Measurements from ENCODE around the gene GDF15.
"Not testable (repeated sequence)": the region's sequence is repeated elsewhere in the genome, so short reads cannot be mapped to it uniquely, and the experiment has no call there.

Gene GDF15

DNA sequence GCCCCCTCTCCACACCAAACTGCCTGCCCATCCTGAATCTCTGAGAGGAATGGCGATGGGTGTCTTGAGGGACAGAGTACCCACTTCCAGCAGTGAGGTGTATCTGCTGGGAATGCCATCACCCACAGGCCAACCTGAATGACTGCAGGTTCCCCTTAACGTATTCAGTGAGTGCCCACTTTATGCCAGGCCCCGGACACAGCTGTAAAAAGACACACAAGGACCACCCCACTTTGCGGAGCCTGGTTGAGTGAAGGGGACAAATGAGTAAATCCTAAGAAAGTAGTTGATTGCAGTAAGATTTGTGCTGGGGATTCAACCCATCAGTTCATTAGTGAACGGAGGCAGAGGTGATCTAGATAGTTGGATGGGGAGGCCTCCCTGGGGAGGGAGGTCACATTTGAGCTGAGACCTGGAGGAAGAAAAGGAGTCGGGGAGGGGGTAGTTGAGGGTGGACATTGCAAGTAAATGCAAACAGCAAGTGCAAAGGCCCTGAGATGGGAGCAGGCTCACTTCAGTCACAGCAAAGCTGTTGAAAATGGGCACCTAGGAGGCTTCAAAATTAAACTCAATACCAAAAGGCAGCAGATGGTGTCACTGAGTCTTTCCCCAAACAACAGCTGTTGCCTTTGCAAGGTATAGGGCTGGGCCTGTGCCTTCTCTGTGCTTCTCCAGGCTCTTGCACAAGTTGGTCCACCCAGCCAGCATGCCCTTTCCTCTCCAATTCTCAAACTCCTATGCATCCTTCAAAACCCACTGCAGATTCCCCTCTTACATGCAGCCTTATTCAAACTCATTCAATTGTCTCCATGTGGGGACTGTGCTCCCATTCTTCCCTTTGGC, 4.3 kb downstream of the GDF15 start:
- no peak for DNase-seq (ENCODE audit: low read depth in 1 of 2, low spot score in 1 of 2)

- no peak for DNase-seq (ENCODE audit: low read depth in 1 of 2, low spot score in 1 of 2)
These were observed 5.6 kb downstream of the GDF15 start for GRCh38 chr19:18391509-18392075.

- no peak for DNase-seq (ENCODE audit: low read depth in 1 of 2, low spot score in 1 of 2)
These were observed 6.5 kb downstream of the GDF15 start for GRCh38 chr19:18392417-18392816.

- DNase-seq (ENCODE audit: low read depth in 1 of 2, low spot score in 1 of 2), result no peak
These were observed 7.0 kb downstream of the GDF15 start for GRCh38 chr19:18392926-18393325.

GRCh38 chr19:18393836-18394235, 7.9 kb downstream of the GDF15 start:
- no peak for DNase-seq (ENCODE audit: low read depth in 1 of 2, low spot score in 1 of 2)

DNA sequence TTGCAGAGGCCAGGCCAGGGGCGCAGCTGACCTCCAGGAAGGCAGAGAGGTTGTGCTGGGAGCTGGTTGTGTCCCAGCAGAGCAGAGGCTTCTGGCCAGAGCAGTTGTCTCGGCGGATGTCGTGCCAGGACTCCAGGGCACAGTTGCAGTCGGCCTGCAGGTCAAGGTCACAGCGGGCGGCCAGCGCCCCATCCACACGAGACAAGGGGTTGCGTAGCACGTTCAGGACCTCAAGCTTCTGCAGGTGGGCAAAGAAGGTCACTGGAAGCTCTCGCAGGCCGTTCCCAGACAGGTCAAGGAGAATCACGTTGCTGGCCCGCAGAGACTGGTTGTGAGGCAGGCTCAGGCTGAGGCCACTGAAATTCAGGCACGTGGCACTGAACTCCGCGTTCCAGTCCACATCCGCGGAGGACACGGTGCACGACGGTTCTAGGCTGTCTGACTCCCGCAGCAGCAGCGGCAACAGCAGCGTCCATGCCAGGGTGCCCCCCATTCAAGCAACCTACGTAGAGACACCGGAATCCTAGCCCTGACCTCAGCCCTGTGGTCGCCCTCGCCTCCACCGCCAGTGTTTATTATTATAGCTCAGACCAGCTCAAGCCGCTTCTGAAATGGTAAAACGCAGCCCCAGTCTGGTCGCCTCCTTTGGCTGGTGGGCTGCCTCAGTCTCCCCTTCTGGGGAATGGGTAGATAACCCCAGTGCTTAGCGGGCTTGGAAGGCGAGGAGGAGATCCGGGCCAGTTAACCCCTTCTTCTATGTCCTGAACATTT, 10.7 kb downstream of the GDF15 start:
- no peak for DNase-seq (ENCODE audit: low read depth in 1 of 2, low spot score in 1 of 2)

GRCh38 chr19:18397242-18398202, 11.6 kb downstream of the GDF15 start, which contains the start of gene LRRC25:
TSS of gene LRRC25 (minus strand) at chr19:18397622. CDS start at chr19:18396963, 659 bp downstream.
- no peak for DNase-seq (ENCODE audit: low read depth in 1 of 2, low spot score in 1 of 2)

GRCh38 chr19:18399008-18399407, 13.1 kb downstream of the GDF15 start:
- DNase-seq (ENCODE audit: low read depth in 1 of 2, low spot score in 1 of 2), result no peak

DNA sequence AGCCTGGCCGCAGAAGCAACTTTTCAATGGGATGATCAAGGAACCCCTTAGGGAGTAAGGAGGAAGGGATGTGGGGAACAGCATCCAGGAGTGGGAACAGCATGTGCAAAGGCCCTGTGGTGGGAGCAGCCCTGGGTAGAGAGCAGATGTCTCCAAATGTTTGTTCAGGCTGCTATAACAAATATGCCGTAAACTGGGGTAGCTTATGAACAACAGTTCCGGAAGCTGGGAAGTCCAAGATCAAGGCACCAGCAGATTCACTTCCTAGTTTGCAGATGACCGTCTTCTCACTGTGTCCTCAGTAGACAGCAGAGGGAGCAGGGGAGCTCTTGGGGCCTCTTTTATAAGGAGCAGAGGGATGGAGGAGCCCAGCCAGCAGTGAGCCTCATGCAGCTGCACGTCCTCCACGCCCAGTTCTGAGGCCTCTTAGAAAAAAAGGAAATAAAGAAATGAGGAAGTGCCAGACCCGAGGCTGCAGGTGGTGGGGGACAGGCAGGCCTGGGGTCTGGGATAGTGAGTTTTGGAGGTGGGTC, 15.7 kb downstream of the GDF15 start:
- DNase-seq (ENCODE audit: low read depth in 1 of 2, low spot score in 1 of 2), result no peak

- not testable (repeated sequence) for DNase-seq (ENCODE audit: low read depth in 1 of 2, low spot score in 1 of 2)
These were observed 16.7 kb downstream of the GDF15 start for GRCh38 chr19:18402455-18403248.

GRCh38 chr19:18405754-18406153, 19.8 kb downstream of the GDF15 start:
- DNase-seq (ENCODE audit: low read depth in 1 of 2, low spot score in 1 of 2), result not testable (repeated sequence)

DNA sequence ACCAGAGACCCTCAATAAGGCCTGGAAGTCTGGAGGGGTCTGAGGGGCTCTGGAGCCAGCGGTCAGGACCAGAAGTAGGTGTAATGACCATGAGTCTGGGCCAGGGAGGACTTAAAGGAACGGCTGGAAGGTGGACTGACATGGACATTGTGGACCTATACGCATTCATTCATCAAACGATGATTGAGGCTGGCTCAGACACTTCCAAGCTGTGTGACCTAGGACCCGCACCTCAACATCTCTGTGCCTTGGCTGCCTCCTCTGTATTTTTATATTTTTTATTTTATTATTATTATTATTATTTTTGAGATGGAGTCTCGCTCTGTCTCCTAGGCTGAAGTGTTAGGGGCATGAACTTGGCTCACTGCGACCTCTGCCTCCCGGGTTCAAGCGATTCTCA, 20.8 kb downstream of the GDF15 start:
- DNase-seq (ENCODE audit: low read depth in 1 of 2, low spot score in 1 of 2), result no peak

GRCh38 chr19:18408053-18408476, 22.1 kb downstream of the GDF15 start:
- no peak for DNase-seq (ENCODE audit: low read depth in 1 of 2, low spot score in 1 of 2)

DNA sequence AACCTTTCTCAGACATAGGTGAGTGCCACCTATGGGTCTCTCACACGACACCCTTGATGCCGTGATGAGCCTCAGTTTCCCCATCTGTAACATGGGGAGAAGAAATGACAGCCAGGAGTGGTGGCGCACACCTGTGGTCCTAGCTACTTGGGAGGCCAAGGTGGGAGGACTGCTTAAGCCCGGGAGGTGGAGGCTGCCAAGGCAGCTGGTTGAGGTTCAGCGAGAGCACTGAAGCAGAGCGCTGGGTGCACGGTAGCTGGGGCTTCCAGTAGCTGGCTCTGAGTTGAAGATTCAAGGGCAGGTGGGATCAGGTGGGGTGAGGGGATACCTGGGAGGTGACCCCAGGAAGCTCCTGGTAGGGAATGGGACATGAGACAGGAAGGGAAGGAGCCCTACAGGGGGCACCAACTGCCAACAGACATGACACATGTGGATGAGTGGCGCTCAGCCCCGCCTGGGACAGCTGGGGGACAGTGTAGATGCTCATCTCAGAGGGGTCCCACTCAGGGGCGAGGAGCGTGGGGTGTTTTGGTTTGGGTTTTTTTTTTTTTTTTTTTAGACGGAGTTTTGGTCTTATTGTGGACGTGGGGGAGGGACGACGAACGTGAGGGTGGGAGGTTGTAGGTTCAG, 26.8 kb downstream of the GDF15 start:
- DNase-seq (ENCODE audit: low read depth in 1 of 2, low spot score in 1 of 2), result no peak

DNA sequence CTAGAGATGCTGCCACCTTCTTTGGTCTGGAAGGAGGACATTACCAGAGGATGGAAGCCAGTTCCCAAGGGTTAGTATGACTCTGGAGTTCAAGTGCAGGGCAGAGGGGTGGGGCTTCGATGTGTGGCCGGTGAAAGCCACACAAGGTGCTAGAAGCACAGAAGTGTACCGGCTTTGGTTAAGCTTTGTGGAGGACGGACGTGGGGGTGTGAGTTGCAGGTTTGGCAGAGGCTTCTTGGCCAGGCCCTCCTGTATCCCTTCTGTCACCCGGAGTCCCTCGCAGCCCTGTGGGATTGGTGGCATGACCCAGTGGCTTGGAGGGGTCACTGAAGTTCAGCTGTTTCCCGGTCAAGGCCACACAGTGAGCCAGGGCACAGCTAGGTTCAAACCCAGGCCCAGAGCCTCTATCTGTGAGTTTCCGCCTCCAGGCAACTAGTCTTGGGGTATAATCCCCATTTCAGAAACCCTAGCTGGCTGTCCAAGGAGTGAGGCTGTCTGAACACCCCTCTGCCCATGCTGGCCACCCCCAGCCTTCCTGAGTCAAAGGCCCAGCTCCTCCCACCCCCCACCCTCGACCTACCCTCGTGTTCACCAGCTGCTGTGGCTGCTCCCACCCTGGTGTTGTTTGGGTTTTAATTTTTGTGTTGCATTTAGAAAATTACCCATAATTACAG, 28.7 kb downstream of the GDF15 start:
- DNase-seq (ENCODE audit: low read depth in 1 of 2, low spot score in 1 of 2), result no peak

DNA sequence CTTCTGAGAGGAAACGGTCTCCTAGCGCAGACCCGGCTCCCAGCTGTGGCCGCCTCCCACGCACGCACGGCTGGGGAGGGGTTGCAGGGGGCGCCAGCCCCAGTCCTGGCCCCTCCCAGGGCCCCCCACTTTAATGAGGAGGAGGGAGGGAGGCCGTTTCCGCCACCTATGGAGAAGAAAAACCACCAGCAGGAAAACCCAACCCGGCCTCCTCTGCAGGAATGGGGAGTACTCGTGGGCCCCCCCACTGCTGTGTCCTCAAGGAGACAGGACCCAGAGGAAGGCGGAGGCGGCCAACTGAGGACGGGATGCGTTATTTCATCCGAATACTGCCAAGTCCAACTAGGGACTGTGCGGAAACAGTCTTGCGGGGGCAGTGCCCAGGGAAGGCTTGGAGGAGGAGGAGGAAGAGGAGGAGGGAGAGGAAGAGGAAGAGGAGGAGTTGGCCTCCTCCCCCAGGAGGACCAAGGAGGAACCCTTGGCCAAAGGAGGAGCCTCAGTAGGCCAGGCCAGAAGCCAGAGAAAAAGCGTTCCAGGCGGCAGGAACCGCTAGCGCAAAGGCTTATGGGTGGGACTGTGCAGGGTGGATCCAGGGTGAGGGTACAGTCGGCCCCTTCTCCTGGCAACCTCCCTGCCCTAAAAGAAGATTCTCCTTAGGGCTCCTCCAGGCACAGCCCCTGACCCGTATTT, 29.4 kb downstream of the GDF15 start:
- no peak for DNase-seq (ENCODE audit: low read depth in 1 of 2, low spot score in 1 of 2)

GRCh38 chr19:18416778-18417249, 30.9 kb downstream of the GDF15 start:
- DNase-seq (ENCODE audit: low read depth in 1 of 2, low spot score in 1 of 2), result peak in 1 of 2 donors; percentile 48
